GM10847 (cell line): ENCODE data around the gene IL37.

Source experiments
- POLR2A ChIP-seq: IDR thresholded peaks from 2 replicates; pipeline ENCODE4 v1.6.1; 2011; ENCODE audit not compliant: insufficient read length; ENCODE audit errors: extremely low read depth

Gene IL37

DNA sequence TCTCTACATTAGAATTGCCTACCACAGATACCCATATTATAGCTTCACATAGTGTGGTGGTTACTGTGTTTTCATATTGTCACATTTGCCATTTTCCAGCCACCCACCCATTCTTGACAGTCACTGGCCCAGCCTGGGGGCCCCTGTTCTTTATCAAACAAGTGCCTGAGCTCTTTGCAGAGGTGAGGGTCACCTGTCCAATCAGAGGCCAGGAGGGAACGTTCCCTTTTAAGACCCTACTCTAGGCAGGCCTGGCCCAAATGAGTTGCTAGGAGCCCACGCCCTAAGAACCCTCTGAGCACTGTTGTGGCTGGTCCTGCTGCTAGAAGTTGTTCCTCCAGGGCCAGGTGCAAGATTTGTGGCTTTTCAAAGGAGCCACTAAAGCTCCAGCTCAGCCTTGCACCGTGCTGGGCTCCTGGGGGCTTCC is 5.2 kb downstream of the IL37 start:
- no peak for TF ChIP-seq POLR2A

DNA sequence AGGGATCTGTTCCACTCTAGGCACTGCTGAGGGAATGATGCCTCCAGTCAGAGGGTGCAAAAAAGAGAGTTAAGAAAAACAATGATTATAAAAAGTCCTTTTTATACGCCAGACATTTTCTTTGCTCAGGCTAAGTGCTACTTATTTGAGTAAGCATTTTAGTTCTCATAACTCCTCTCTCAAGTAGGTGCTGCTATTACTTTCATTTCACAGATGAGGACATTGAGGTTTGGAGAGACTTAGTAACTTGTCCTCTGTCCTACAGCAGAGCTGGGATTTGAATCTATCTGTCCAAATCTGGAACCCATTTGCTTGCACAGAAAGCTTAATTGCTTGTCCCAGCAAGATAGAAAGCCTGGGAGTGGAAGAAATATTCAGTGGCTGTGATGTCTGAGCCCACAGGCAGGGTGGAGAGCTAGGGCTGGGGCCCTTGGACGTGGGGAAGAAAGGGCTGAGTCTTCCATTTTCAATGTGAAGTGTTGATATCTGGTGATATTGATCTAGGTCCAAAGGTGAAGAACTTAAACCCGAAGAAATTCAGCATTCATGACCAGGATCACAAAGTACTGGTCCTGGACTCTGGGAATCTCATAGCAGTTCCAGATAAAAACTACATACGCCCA is 5.8 kb downstream of the IL37 start:
- no peak for TF ChIP-seq POLR2A

- no peak for TF ChIP-seq POLR2A
Observed at GRCh38 chr2:112917856-112918255, 6.9 kb downstream of the IL37 start.

DNA sequence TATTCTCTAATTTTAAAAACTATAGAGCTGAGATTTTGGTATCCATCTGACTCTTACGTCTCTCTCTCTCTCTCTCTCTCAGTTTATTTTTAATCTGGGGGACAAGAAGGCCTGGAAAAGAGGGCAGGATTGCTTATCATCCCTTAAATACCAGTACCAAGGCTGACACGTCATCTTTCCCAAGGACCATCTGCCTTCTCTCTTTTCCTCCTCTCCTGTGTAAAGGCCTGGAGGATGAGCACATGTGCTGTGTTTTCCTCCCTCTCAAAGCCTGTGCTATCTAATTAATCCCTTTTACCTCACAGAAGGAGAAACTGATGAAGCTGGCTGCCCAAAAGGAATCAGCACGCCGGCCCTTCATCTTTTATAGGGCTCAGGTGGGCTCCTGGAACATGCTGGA is 7.3 kb downstream of the IL37 start:
- no peak for TF ChIP-seq POLR2A

DNA sequence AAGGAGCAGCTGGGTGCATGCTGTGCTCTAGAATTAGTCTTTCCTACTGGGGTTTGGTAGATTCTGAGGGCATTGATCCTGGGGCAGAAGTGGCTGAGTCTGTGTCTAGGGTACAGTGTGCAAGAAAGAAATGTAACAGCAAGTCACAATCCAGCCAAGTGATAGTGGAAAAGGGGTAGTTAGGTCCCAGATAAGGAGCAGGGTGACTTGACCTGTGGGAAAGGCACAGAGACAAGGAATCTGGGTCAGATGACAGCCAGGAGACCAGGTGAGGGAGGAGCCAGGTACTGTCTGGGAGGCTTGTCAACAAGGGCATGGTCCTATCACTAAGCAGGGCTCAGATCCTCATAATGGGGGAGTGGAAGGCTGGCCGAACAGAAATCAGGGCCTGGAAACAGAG is 8.1 kb downstream of the IL37 start:
- TF ChIP-seq POLR2A = no peak

DNA sequence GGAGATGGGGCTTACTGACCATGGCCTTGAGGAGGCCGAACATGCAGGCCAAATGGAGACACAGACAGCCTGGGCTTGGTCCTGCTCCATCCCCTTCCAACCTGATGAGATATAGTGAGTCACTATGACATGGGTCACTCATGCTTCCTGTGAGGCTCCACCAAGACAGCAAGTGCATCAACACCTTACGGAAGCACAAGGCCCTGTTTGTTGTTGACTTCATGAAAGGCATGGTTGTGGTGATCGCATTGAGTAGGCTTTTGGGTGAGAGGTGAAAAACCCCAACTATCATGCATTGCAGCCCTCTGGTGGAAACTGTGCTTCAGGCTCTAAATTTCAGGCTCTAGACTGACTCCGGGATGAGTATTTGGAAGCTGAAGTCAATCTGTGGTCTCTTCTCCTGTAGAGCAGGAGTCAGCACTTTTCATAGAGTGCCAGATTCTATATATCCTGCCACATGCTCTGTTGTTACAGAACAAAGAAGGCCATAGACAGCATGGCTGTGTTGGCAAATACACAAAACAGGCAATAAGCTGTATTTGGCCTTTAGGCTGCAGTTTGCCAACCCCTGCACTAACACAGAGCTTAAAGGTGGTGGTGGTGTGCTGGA is 10.1 kb downstream of the IL37 start:
- no peak for TF ChIP-seq POLR2A

DNA sequence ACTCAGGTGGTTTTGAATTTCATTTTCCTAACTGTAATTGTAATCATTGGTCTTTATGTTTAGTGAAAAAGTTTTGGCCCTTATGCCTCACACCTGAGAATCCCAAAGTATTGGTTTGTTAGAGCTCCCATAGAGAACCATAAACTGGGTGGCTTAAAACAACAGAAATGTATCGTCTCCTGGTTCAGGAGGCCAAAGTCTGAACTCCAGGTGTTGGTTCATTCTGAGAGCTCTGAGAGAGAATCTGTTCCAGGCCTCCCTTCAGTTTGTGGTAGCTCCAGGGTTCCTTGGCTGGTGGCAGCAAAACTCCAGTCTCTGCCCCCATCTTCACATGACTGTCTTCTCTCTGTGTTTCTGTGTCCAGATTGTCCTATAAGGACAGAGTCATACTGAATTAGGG is 11.0 kb downstream of the IL37 start:
- TF ChIP-seq POLR2A = no peak

DNA sequence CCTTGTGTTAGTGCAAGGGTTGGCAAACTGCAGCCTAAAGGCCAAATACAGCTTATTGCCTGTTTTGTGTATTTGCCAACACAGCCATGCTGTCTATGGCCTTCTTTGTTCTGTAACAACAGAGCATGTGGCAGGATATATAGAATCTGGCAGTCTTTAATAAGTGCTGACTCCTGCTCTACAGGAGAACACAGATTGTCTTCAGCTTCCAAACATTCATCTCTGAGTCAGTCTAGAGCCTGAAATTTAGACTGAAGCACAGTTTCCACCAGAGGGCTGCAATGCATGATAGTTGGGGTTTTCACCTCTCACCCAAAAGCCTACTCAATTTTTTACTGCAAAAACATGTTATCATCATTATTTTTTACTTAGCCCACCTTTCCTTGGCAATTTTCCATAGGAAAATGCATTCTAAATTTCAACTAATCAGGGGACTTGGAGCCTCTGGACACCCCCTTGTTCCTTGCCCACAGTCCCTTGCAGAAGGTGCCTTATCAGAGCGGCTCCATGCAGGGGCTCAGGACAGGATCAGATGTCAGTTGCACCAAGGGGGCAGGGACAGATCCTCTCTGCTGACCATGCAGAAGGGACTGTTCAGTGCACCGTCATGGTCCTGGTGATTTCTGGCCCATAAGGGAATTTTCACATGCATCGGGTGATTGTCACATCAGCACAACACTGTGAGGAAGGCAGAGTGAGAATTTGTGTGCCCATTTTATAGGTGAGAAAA is 12.4 kb downstream of the IL37 start:
- TF ChIP-seq POLR2A = no peak

DNA sequence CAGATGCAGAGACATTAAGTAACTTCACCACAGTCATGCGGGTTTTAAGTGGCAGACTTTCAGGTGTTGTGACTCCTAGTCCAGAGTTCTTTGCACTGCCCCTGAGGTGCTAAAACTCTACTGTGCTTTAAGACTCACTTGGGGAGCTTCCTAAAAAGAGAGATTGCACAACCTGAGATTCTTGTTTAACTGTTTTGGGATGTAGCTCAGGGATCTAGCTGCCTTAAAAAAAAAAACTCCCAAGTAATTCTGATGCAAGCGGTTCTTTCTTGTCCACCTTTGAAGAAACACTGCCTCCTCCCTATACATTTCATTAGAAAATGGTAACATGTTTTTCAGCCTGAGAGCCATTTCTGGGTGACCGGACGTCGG is 13.0 kb downstream of the IL37 start:
- TF ChIP-seq POLR2A = no peak

- no peak for TF ChIP-seq POLR2A
Observed at GRCh38 chr2:112924360-112924759, 13.4 kb downstream of the IL37 start.

GRCh38 chr2:112924821-112925220 is 13.9 kb downstream of the IL37 start:
- no peak for TF ChIP-seq POLR2A

- no peak for TF ChIP-seq POLR2A
Observed at GRCh38 chr2:112926707-112927106, 15.7 kb downstream of the IL37 start.

DNA sequence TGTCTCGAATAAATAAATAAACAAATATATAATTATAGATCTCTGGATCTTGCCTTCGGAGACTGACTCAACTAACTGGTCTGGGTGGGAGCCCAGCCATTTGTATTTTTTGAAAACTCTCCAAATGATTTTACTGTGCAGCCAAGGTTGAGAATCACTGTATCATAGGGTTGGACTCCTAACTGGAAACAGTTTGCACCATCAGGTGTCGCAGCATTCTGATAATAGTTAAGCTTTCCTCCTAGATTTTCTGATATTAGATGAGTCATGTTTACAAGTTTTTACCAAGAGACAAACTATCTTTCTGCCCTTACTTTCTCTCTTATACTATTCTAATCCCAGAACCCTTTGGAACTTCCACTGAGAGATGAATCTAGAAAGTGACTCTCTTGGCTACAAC is 16.8 kb downstream of the IL37 start:
- no peak for TF ChIP-seq POLR2A

DNA sequence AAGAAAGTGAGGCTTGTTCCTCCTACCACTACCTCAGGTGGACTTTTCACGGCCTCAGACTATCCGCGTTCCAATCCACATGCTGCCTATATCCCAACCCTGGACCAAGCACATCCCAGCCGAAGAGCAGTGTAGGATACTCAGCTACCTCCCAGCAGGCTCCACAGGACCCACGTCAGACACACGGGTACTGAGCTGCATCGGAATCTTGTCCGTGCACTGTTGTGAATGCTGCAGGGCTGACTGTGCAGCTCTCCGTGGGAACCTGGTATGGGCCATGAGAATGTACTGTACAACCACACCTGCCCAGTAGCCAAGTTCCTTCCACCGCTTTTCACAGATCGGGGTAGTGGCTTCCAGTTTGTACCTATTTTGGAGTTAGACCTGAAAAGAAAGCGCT is 22.3 kb downstream of the IL37 start:
- no peak for TF ChIP-seq POLR2A

GRCh38 chr2:112936927-112937232 is 25.9 kb downstream of the IL37 start:
- TF ChIP-seq POLR2A = no peak

GRCh38 chr2:112938904-112939303 is 27.9 kb downstream of the IL37 start:
- no peak for TF ChIP-seq POLR2A

GRCh38 chr2:112939425-112939824 is 28.5 kb downstream of the IL37 start:
- no peak for TF ChIP-seq POLR2A
